Suprapubic skin (tissue), 4 donors: Measurements from ENCODE around the gene RCAN3.

Experiments
- CTCF ChIP-seq, 2 donors: fragments of 200-600 bp in 1 of 2; fragments of 450-650 bp in 1 of 2; sonication (generic) in 1 of 2; IDR thresholded peaks; one replicate each; pipeline ENCODE4 v1.5.1; 2016 to 2019; ENCODE audit warnings: antibody characterized with exemption in 2 of 2, mild to moderate bottlenecking in 1 of 2, moderate library complexity in 1 of 2
- EP300 ChIP-seq: sonication (generic); formaldehyde crosslinking; IDR thresholded peaks from one replicate; pipeline ENCODE4 v1.6.1; 2017; ENCODE audit warnings: antibody characterized with exemption
- POLR2A ChIP-seq, 2 donors: fragments of 450-650 bp; IDR thresholded peaks; one replicate each; pipeline ENCODE4 v1.6.1; 2017; ENCODE audit warnings: antibody characterized with exemption in 2 of 2, mild to moderate bottlenecking in 2 of 2, moderate library complexity in 2 of 2
- POLR2AphosphoS5 ChIP-seq, 3 donors: sonication (generic); formaldehyde crosslinking; IDR thresholded peaks; one replicate each; pipeline ENCODE4 v1.6.1; 2017; ENCODE audit warnings: antibody characterized with exemption in 3 of 3

GRCh38 chr1:24558455-24558854 lies 55.8 kb downstream of the RCAN3 start:
- TF ChIP-seq CTCF (IDR thresholded peaks at IDR 0.05) (no peak), EP300 (no peak), POLR2AphosphoS5 (IDR thresholded peaks at IDR 0.05) (no peak), POLR2A (IDR thresholded peaks at IDR 0.05) (no peak)
